ENCODE measurements around the gene RBM19.

GRCh38 chr12:113990250-113991223 lies 24.4 kb upstream of the RBM19 start:
- TF ChIP-seq POLR2A (IDR thresholded peaks at IDR 0.05; ENCODE audit: low read length), result no peak
- TF ChIP-seq PBX3 (IDR thresholded peaks at IDR 0.05), result no peak
- TF ChIP-seq KDM5A (IDR thresholded peaks at IDR 0.05), result no peak
- no peak for TF ChIP-seq RAD21 (conservative IDR thresholded peaks at IDR 0.05 in 1 of 2, IDR thresholded peaks at IDR 0.05 in 1 of 2)
- no peak for TF ChIP-seq CTCF (IDR thresholded peaks at IDR 0.05)
- no peak for TF ChIP-seq JUN (IDR thresholded peaks at IDR 0.05)
- no peak for TF ChIP-seq RFX5 (IDR thresholded peaks at IDR 0.05)
- TF ChIP-seq EP300 (IDR thresholded peaks at IDR 0.05), result no peak
- TF ChIP-seq REST (IDR thresholded peaks at IDR 0.05), result no peak
- TF ChIP-seq SMC3 (IDR thresholded peaks at IDR 0.05), result no peak
- TF ChIP-seq MAFK (IDR thresholded peaks at IDR 0.05; ENCODE audit: partially characterized antibody), result no peak
- no peak for TF ChIP-seq POLR2AphosphoS2 (conservative IDR thresholded peaks at IDR 0.05; ENCODE audit: low read length)

Measured in A549 (cell line).